Common myeloid progenitor, CD34-positive (primary cell): ENCODE measurements around the gene ACSL5.

Source experiments
- CTCF ChIA-PET: fragments of 350-600 bp; sonication (Branson Sonifier 250); formaldehyde crosslinking; loops from one replicate; lab custom pipeline; 2021; ENCODE audit warnings: antibody characterized with exemption; lab: Charles Lee
- POLR2A ChIA-PET: fragments of 350-600 bp; sonication (Branson Sonifier 250); formaldehyde crosslinking; loops from one replicate; lab custom pipeline; 2021; ENCODE audit warnings: antibody characterized with exemption; lab: Charles Lee
- DNase-seq, 3 donors: peaks; one replicate each; pipeline versions ENCODE4 v3.0.0 to v3.0.0-alpha.2; 2013
- H3K27ac ChIP-seq, 2 experiments: 1 replicate in 1 of 2; 2 replicates in 1 of 2; pipeline ENCODE4 v1.7.0; 2013; ENCODE audit warnings: inconsistent platforms in 2 of 2, low read length in 2 of 2, mild to moderate bottlenecking in 2 of 2, low read depth in 1 of 2, moderate library complexity in 1 of 2; ENCODE audit not compliant: severe bottlenecking in 2 of 2, insufficient read depth in 1 of 2, poor library complexity in 1 of 2
- H3K27me3 ChIP-seq, 5 experiments: replicated peaks in 2 of 5; 1 replicate in 3 of 5; 2 replicates in 2 of 5; pipeline versions ENCODE4 v1.6.1 to v1.7.0; 2013; ENCODE audit warnings: low read length in 4 of 5, mild to moderate bottlenecking in 2 of 5, moderate library complexity in 2 of 5, inconsistent platforms in 1 of 5; ENCODE audit not compliant: insufficient read depth in 5 of 5, control insufficient read depth in 4 of 5
- H3K36me3 ChIP-seq, 4 experiments: 1 replicate in 2 of 4; 2 replicates in 2 of 4; pipeline versions ENCODE4 v1.6.1 to v1.7.0; 2013; ENCODE audit warnings: low read length in 3 of 4, control low read depth in 1 of 4, mild to moderate bottlenecking in 1 of 4; ENCODE audit not compliant: control insufficient read depth in 4 of 4, insufficient read depth in 4 of 4
- H3K4me1 ChIP-seq, 4 experiments: 1 replicate in 3 of 4; 2 replicates in 1 of 4; pipeline versions ENCODE4 v1.6.1 to v1.7.1; 2013; ENCODE audit warnings: low read length in 3 of 4, mild to moderate bottlenecking in 3 of 4, control low read depth in 1 of 4, inconsistent platforms in 1 of 4, moderate library complexity in 1 of 4; ENCODE audit not compliant: control insufficient read depth in 4 of 4, insufficient read depth in 4 of 4; ENCODE audit errors: control extremely low read depth in 1 of 4
- H3K4me3 ChIP-seq, 7 experiments: 1 replicate in 4 of 7; 2 replicates in 3 of 7; pipeline versions ENCODE4 v1.5.1 to v1.7.0; 2013; ENCODE audit warnings: mild to moderate bottlenecking in 7 of 7, low read length in 6 of 7, moderate library complexity in 6 of 7, inconsistent platforms in 2 of 7, low read depth in 2 of 7, control low read depth in 1 of 7; ENCODE audit not compliant: insufficient read depth in 4 of 7, control insufficient read depth in 1 of 7; ENCODE audit errors: extremely low read depth in 1 of 7
- H3K9me3 ChIP-seq, 5 experiments: 1 replicate in 4 of 5; 2 replicates in 1 of 5; pipeline versions ENCODE4 v1.6.1 to v1.7.1; 2013; ENCODE audit warnings: low read length in 4 of 5, mild to moderate bottlenecking in 2 of 5, inconsistent platforms in 1 of 5, low read depth in 1 of 5, moderate library complexity in 1 of 5; ENCODE audit not compliant: control insufficient read depth in 4 of 5, insufficient read depth in 2 of 5; ENCODE audit errors: control extremely low read depth in 1 of 5
- WGBS: methylation state at CpG from one replicate; pipeline ENCODE4 v1.1.5; 2013; ENCODE audit not compliant: insufficient coverage; 5-methylcytosine and 5-hydroxymethylcytosine counted together

Gene ACSL5

GRCh38 chr10:112343056-112343806 is 30.7 kb upstream of the ACSL5 start:
- WGBS = 0% methylated on average over 1 of the region's 5 CpGs
- Histone ChIP-seq H3K4me3 (no peak overlapping the region), H3K27me3 (no peaks in the 10 kb centered on the region), H3K4me1 (peaks cover 0 to 8% (median 1%) of the 10 kb centered on the region in 4 experiments), H3K9me3 (no peaks in the 10 kb centered on the region), H3K27ac (no peak overlapping the region), H3K36me3 (no peaks in the 10 kb centered on the region)
- ChIA-PET POLR2A (no interaction called here), CTCF (no interaction called here)
- peak in 2 of 3 donors; percentile 36 to 56 for DNase-seq

- H3K27ac ChIP-seq = no peak overlapping the region
- H3K4me3 ChIP-seq = no peak overlapping the region
- no peaks in the 10 kb centered on the region for H3K36me3 ChIP-seq
- 100% methylated on average over 4 of the region's 6 CpGs for WGBS
- H3K27me3 ChIP-seq = no peaks in the 10 kb centered on the region
- CTCF ChIA-PET = no interaction called here
- H3K9me3 ChIP-seq = no peaks in the 10 kb centered on the region
- POLR2A ChIA-PET = no interaction called here
- peaks cover 0 to 8% (median 1%) of the 10 kb centered on the region in 4 experiments for H3K4me1 ChIP-seq
- no peak for DNase-seq
Measured at GRCh38 chr10:112344261-112344660, 29.7 kb upstream of the ACSL5 start.

- Histone ChIP-seq H3K4me1 (peaks cover 0 to 8% (median 1%) of the 10 kb centered on the region in 4 experiments), H3K36me3 (no peaks in the 10 kb centered on the region), H3K27me3 (no peaks in the 10 kb centered on the region), H3K27ac (no peak overlapping the region), H3K9me3 (no peaks in the 10 kb centered on the region), H3K4me3 (no peak overlapping the region)
- POLR2A ChIA-PET = no interaction called here
- DNase-seq = no peak
- CTCF ChIA-PET = no interaction called here
- no CpG with 5 or more reads among the region's 3 CpGs for WGBS
Measured at GRCh38 chr10:112345202-112345601, 28.7 kb upstream of the ACSL5 start.

- WGBS = 97% methylated on average over 9 of the region's 9 CpGs
- POLR2A ChIA-PET = no interaction called here
- Histone ChIP-seq H3K9me3 (no peaks in the 10 kb centered on the region), H3K27me3 (no peaks in the 10 kb centered on the region), H3K4me1 (peaks cover 0 to 8% (median 1%) of the 10 kb centered on the region in 4 experiments), H3K36me3 (no peaks in the 10 kb centered on the region), H3K4me3 (no peak overlapping the region), H3K27ac (no peak overlapping the region)
- DNase-seq = no peak
- CTCF ChIA-PET = no interaction called here
Measured at GRCh38 chr10:112345743-112346142, 28.2 kb upstream of the ACSL5 start.

- CTCF ChIA-PET = interaction anchor here (1.5 to 1.8 kb wide), 2 partner anchors 33 to 206 kb away, joined by 3 to 4 read pairs; no protein-coding TSS in a partner anchor
- Histone ChIP-seq H3K4me3 (no peak overlapping the region), H3K27ac (no peak overlapping the region), H3K9me3 (no peaks in the 10 kb centered on the region), H3K4me1 (peaks cover 0 to 8% (median 1%) of the 10 kb centered on the region in 4 experiments), H3K27me3 (no peaks in the 10 kb centered on the region), H3K36me3 (no peaks in the 10 kb centered on the region)
- 92% methylated on average over 3 of the region's 5 CpGs for WGBS
- no peak for DNase-seq
- POLR2A ChIA-PET = no interaction called here
Measured at GRCh38 chr10:112346774-112347173, 27.1 kb upstream of the ACSL5 start.

- ChIA-PET POLR2A (no interaction called here), CTCF (interaction anchor here (1.4 to 1.8 kb wide), 3 partner anchors 34 to 207 kb away, joined by 3 to 4 read pairs (median 3); no protein-coding TSS in a partner anchor)
- Histone ChIP-seq H3K9me3 (no peaks in the 10 kb centered on the region), H3K27ac (no peak overlapping the region), H3K36me3 (no peaks in the 10 kb centered on the region), H3K27me3 (no peaks in the 10 kb centered on the region), H3K4me3 (no peak overlapping the region), H3K4me1 (peaks cover 0 to 6% (median 1%) of the 10 kb centered on the region in 4 experiments)
- 98% methylated on average over 7 of the region's 12 CpGs for WGBS
- DNase-seq = no peak
Measured at GRCh38 chr10:112347709-112348671, 25.9 kb upstream of the ACSL5 start.
